COLO829 (cell line): ENCODE measurements around the gene KSR2.
"Not testable (repeated sequence)": the region's sequence is repeated elsewhere in the genome, so short reads cannot be mapped to it uniquely, and the experiment has no call there.

Source experiments
- DNase-seq: peaks from one replicate; pipeline ENCODE4 v3.0.0; 2012; ENCODE audit warnings: low spot score

KSR2 gene

GRCh38 chr12:117761528-117762100 is 207.2 kb downstream of the KSR2 start:
- DNase-seq = no peak

GRCh38 chr12:117760990-117761389 is 207.8 kb downstream of the KSR2 start:
- DNase-seq = no peak

- no peak for DNase-seq
Observed at GRCh38 chr12:117750657-117751056, 218.1 kb downstream of the KSR2 start.

GRCh38 chr12:117749431-117749830 is 219.4 kb downstream of the KSR2 start:
- DNase-seq = no peak

GRCh38 chr12:117746358-117746757 is 222.4 kb downstream of the KSR2 start:
- DNase-seq = not testable (repeated sequence)

- no peak for DNase-seq
Observed at GRCh38 chr12:117744418-117744817, 224.4 kb downstream of the KSR2 start.

GRCh38 chr12:117743761-117744160 is 225.0 kb downstream of the KSR2 start:
- no peak for DNase-seq

- no peak for DNase-seq
Observed at GRCh38 chr12:117742721-117743120, 226.1 kb downstream of the KSR2 start.

GRCh38 chr12:117738233-117738632 is 230.6 kb downstream of the KSR2 start:
- no peak for DNase-seq

- DNase-seq = no peak
Observed at GRCh38 chr12:117733549-117733805, 235.3 kb downstream of the KSR2 start.

GRCh38 chr12:117732761-117733548 is 235.8 kb downstream of the KSR2 start:
- no peak for DNase-seq

GRCh38 chr12:117731131-117731530 is 237.7 kb downstream of the KSR2 start:
- DNase-seq = not testable (repeated sequence)

GRCh38 chr12:117727301-117727700 is 241.5 kb downstream of the KSR2 start:
- DNase-seq = no peak

- DNase-seq = no peak
Observed at GRCh38 chr12:117724543-117724942, 244.2 kb downstream of the KSR2 start.

- DNase-seq = no peak
Observed at GRCh38 chr12:117718559-117718958, 250.2 kb downstream of the KSR2 start.

GRCh38 chr12:117718141-117718540 is 250.6 kb downstream of the KSR2 start:
- DNase-seq = peak; percentile 8

- no peak for DNase-seq
Observed at GRCh38 chr12:117714203-117714602, 254.6 kb downstream of the KSR2 start.

GRCh38 chr12:117710121-117710520 is 258.7 kb downstream of the KSR2 start:
- no peak for DNase-seq

- no peak for DNase-seq
Observed at GRCh38 chr12:117707861-117708260, 260.9 kb downstream of the KSR2 start.

GRCh38 chr12:117703584-117703983 is 265.2 kb downstream of the KSR2 start:
- DNase-seq = no peak

- no peak for DNase-seq
Observed at GRCh38 chr12:117702741-117703140, 266.0 kb downstream of the KSR2 start.

- DNase-seq = no peak
Observed at GRCh38 chr12:117699575-117699974, 269.2 kb downstream of the KSR2 start.

GRCh38 chr12:117699118-117699517 is 269.7 kb downstream of the KSR2 start:
- DNase-seq = no peak

- no peak for DNase-seq
Observed at GRCh38 chr12:117695956-117696355, 272.8 kb downstream of the KSR2 start.
